HFF-Myc (cell line): ENCODE results near the gene JARID2.

Source experiments
- DNase-seq: peaks from one replicate; pipeline ENCODE4 v3.0.0-alpha.2; 2011; ENCODE audit warnings: low read depth; ENCODE audit errors: extremely low read depth
- H3K4me3 ChIP-seq: replicated peaks from 2 replicates; pipeline ENCODE4 v1.5.1; 2011; ENCODE audit warnings: low read depth, mild to moderate bottlenecking, control low read depth, low read length
- CTCF ChIP-seq: IDR thresholded peaks from 2 replicates; pipeline ENCODE4 v1.5.1; 2012; ENCODE audit warnings: mild to moderate bottlenecking, low read depth, low read length, control low read depth; ENCODE audit errors: missing control alignments

Gene JARID2

GRCh38 chr6:15378272-15378671 is 132.4 kb downstream of the JARID2 start:
- TF ChIP-seq CTCF, result no peak
- no peak for DNase-seq
- H3K4me3 ChIP-seq, result no peak overlapping the region

- TF ChIP-seq CTCF, result no peak
- no peak overlapping the region for H3K4me3 ChIP-seq
- no peak for DNase-seq
Measured at GRCh38 chr6:15378866-15379265, 133.0 kb downstream of the JARID2 start.

GRCh38 chr6:15380351-15380750 is 134.5 kb downstream of the JARID2 start:
- no peak for TF ChIP-seq CTCF
- no peak for DNase-seq
- no peak overlapping the region for H3K4me3 ChIP-seq

GRCh38 chr6:15382089-15382488 is 136.2 kb downstream of the JARID2 start:
- no peak for DNase-seq

GRCh38 chr6:15382712-15383111 is 136.8 kb downstream of the JARID2 start:
- DNase-seq, result no peak
- H3K4me3 ChIP-seq, result no peak overlapping the region
- no peak for TF ChIP-seq CTCF

More at GRCh38 chr6:15382089-15382488, 136.2 kb downstream of the JARID2 start:
- TF ChIP-seq CTCF, result no peak
- H3K4me3 ChIP-seq, result no peak overlapping the region

- no peak for TF ChIP-seq CTCF
- DNase-seq, result no peak
- H3K4me3 ChIP-seq, result no peak overlapping the region
Measured at GRCh38 chr6:15384901-15385300, 139.0 kb downstream of the JARID2 start.

GRCh38 chr6:15385521-15385920 is 139.7 kb downstream of the JARID2 start:
- no peak overlapping the region for H3K4me3 ChIP-seq
- no peak for TF ChIP-seq CTCF
- no peak for DNase-seq
